DMS153 treated with DMSO at 0.1 percent for 48 hours (cell line): Measurements from ENCODE around the gene TRIM31.
A peak's percentile ranks its signal among the peaks of the same experiment; 100 is the strongest.

Source experiments
- DNase-seq: peaks from one replicate; lab custom pipeline; 2025; ENCODE audit not compliant: unreplicated experiment; lab: John Stamatoyannopoulos, UW

The TRIM31 gene

GRCh38 chr6:30087876-30088275, 25.0 kb downstream of the TRIM31 start:
- no peak for DNase-seq

- no peak for DNase-seq
These were observed 35.7 kb downstream of the TRIM31 start for GRCh38 chr6:30077218-30077617.

- no peak for DNase-seq
These were observed 36.8 kb downstream of the TRIM31 start for GRCh38 chr6:30075790-30076732.

DNA sequence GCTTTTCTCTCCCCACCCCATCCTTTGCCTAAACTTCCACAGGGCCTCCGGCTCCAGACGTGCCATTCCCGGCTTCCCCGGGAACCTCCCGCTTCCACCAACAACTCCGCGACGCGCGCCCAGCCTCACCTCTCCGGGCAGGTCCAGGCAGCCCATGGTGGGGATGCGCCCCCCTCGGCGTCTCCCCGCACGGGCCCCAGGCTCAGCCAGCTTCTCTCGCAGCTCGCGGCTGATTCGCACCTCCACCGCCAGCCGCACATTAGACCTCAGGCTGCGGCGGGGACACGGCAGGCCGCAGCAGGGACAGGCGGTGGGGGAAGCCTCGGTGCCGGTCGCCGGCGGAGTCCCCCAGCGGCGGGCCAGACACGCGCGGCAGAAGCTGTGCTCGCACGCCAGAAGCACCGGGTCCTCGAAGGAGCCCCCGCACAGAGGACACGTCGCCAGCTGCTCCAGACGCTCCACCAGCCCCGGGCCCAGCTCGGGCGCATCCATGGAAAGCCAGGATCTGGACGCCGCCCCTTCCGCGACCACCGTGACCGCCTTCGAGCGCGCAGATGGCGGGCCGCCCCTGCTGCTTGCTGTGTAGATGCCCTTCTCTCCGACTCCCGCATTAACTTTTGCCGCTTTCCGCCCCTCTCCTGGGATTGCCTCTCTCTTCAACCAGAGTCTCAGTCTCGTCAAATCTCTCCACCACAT, 37.6 kb downstream of the TRIM31 start, which contains the start of gene RNF39:
TSS of gene RNF39 (minus strand) at position 676 of the 696 bp plus-strand sequence. CDS start at position 492, 184 bp downstream.
- DNase-seq = no peak

DNA sequence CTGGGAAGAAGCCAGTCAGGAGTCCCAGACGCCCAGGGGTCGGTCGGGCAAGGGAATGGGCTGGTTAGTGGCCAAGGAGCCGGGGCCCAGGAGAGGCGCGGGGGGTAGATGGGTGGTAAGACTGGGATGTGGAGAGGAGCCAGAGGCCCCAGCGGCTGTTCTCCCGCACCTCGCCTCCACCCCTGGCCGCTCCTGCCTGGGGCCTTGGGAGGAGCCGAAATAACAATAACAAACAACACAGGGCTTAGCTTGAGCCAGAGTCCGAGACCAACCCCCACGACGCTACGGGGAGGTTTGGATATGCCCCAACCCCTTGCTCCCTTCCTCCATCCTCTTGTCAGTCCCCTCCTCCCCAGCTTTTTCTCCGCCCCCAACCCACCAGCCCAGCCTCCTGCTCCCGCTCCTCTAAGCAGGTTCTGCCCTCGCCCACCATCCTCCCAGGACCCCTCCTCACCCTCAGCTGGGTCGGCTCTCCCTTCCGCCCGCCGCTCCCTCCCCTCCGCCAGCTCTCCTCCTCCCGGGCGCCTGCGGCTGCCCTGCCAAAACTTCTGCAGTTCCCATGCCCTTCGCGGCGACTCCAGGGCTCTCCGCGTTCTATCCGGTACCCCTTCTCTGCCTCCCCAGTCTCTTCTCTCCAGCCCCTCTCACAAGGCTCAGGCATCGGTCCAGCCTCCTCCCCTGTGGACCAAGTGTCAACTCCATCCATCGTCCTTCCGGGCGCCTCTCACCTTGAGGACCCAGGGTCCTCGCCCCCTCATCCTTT, 38.4 kb downstream of the TRIM31 start:
- no peak for DNase-seq

GRCh38 chr6:30073489-30074235, 39.2 kb downstream of the TRIM31 start:
- DNase-seq = no peak

- DNase-seq = no peak
These were observed 41.0 kb downstream of the TRIM31 start for GRCh38 chr6:30071858-30072257.

DNA sequence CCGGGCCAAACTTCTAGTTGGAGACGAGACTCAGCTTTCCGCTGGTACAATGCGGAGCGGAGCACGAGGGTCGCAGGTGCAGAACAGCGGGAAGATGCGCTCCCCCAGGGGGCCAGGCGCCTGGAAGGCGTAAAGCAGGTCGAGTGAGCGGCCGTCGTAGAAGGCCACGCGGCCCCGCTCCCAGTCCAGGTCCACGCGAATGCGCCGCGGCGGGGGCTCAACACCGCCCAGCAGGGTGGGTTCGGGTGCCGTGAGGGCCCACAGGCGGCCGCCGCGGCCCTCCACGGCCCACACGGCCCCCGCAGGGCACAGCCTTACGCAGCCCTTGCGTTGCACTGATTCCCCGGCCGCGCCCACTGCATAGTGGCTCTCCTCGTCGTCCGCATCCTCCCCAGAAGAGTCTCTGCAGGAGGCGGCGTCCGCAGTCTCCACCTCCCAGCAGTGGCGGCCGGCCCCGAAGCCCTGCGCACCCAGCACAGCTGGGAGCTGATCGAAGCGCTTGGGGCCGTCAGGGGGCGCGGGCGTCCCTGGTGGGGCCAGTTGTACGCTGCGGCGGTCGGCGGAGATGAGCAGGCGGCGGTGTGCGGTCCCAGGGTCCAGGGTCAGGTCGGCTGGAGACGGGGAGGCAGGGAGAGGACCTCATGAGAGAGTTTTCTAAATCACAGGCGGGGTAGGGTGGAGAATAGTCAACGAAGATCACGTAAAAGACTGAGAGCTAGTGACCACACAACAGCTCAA, 41.6 kb downstream of the TRIM31 start:
- DNase-seq = no peak

DNA sequence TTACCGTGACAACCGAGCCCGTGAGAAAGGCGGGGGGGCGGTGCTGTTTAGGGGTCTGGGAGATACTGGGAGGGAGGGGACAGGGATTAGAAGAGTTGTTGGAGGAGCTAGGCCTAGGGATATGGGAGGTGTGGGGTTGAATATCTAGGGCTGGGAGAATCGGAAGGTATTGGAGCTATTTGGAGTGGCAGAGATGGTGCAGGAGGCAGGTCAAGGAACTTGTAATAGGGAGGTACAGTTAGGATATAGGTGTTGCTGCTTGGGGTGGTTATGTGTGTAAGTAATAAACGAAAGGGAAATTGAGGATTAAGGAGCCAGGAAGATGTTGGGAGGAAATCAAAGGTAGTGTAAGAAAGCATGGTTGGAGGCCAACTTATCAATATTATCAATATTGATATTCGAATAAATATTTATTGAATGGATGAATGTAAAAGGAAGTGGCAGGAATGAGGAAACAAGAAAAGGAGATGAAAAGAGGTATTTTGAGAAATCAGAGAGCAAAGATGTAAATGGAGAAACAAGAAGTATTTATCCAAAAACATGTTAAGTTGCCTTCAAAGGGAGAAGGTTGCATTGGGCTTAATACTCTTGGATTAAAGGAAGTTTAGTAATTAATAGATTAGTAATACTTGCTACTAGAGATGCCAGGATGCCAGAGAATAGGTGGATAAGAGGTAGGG, 45.3 kb downstream of the TRIM31 start:
- no peak for DNase-seq

DNA sequence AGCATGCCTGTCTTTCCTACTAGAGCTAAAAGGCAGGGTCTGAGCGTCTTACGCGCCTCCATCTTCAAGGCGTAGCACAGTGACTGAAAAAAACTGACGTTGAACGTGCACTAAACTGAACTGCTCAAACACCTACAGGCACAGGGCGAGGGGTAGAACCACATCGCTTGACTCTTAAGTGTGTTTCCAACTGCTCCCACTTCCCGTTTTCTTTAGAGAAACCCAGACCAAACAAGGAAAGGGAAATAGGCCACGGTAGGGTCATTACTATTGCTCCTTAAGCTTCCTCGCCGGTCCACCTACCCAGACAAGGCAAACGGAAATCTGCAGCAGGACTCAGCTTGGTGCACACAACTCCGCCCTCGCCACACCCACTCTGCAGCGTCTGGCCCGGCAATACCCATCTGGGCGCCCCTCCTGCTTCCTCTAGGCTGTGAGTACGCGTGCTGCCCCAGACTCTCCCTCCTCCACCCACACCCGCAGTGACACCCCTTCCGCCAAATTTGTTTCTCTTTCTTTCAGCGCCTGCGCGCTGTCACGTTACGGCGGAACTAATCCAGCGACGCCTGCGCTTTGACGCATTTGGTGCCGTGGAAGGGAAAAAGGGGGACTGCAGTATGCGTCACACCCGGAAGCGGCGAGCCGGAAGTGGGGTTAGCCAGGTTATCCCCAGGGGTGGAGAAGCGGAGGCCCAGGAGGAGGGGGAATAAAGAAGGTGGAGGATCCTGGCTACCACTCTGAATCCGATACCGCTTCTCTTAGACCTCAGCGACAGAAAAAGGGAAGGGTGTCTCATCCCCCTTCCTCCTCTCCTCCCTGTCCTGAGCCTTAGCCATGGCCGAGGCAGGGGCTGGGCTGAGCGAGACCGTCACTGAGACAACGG, 46.1 kb downstream of the TRIM31 start, which contains the start of gene PPP1R11:
TSS of gene PPP1R11 (plus strand) at position 622 of the 883 bp plus-strand sequence. CDS start at position 835, 213 bp downstream.
- peak; percentile 95 for DNase-seq

DNA sequence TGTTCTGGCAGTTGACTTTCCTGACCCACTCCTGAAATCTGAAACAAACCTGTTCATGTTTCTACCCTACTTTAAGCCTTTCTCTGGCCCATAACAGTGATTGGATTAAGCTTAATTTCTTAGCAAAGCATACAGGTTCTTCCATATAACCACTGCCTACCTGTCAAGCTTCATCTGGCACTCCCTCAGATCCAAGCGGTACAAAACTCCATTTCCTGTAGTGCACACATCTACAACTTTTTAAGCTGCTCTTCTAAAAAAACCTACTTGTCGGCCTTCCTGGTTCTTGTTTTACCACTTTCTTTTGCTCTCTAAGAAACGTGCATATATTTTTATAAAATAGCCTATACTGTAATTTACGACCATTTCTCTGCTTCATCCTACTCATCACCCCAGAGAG, 46.8 kb downstream of the TRIM31 start:
- DNase-seq = no peak

DNA sequence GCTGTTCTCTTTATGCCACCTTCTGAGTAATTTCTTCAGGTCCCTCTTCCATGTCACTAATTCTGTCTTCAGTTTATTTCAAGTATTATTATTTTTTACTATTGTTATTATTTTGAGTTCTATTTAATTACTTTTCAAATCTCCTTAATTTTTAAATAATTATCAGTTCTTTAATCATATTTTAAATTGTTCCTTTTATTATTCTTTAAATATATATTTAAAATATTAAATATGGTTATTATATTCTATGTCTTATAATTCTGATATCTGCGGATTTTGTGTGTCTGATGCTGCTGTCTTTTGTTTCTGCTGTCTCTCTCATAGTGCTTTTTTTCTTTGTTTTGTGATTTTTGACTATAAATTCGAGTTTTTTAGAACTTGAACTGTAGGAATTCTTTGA, 49.6 kb downstream of the TRIM31 start:
- DNase-seq = no peak

DNA sequence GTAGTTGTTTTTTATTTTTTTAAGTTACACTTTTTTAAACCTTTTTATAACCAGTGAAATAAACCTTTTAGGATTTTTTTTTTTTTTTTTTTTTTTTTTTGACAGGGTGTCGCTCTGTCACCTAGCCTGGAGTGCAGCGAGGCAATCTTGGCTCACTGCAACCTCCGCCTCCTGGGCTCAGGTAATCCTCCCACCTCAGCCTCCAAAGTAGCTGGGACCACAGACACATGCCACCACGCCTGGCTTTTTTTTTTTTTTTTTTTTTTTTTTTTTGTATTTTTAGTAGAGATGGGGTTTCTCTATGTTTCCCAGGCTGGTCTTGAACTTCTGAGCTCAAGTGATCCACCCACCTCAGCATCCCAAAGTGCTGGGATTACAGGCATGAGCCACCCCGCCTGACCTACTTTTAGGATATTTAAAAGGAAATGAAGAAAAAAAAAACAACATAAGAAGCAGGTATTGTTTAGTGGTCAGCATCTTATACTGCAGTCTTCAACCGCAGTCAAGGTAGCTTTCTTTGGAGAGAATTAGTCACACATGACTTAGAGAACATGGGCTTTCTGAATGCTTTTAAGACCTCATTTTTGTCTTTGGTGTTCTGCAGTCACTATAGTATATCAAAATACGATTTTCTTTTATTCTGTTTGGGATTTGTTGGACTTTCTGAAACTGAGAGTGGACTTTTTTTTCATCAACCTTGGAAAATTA, 50.3 kb downstream of the TRIM31 start:
- no peak for DNase-seq

- no peak for DNase-seq
These were observed 50.9 kb downstream of the TRIM31 start for GRCh38 chr6:30061858-30062458.

DNA sequence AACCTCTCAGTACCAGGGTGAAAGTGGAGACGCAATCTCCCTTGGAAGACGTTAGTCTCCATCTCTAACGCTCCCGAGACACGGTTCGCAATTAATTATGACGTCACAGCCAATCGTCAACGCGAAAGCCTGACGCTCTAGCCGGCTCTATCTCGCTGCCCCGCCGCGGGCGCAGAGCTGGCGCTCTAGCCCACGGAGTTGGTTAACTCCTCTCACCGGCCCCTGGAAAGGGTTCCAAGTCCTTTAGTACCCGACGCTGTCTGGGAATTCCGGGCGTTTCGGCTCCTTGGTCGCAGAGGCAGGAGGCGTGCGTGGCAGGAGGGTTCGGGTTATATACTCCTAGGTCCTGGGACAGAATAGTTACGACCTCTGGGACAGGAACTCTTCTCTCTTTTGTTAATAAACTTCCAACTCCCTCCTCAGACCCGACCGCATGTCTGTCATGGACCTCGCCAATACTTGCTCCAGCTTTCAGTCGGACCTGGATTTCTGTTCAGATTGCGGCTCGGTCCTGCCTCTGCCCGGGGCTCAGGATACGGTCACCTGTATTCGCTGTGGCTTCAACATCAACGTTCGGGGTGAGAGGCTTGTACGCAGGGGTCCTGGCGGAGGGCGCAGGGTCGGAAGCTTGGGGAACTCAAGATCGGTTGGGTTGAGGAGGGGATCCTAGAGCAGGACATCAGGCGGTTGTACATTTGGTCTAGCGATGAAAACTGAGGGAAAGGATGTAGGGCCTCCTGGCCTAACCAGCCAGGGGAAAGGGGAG, 51.6 kb downstream of the TRIM31 start, which contains the start of gene POLR1H:
TSS of gene POLR1H (plus strand) at position 174 of the 766 bp plus-strand sequence. CDS start at position 434, 260 bp downstream.
- peak; percentile 92 for DNase-seq

DNA sequence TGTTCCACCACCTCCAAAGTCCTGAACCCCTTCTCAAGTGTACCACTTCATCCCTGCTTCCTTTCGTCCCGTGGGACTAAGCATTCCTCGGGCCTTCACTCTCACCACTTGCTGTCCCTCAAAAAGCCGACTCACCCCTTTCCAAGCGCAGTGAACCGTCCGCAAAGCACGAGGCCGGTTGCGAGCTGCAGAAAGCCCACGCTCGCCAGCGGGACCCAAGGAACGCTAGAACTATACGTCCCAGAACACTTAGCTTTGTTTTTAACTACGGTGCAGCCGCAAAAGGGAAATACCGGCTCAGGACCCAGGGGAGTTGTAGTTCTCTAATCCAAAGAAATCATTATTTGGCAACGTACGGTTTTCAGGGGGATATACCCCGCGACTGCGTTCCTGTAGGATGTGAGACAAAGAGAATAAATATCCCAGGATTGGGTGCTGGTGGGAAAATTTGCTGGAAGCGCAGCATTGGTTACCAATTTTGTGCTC, 52.2 kb downstream of the TRIM31 start:
- no peak for DNase-seq
